K562 (cell line): ENCODE measurements around the gene ZFYVE21. TPM values are rescaled to one million over a fixed set of nuclear protein-coding genes. Genes with fewer than 3 reads are reported as not detected.

Source experiments
- ATAC-seq: fragments of 200-7000 bp; cut with Tn5 transposase; 3 replicates; pipeline ENCODE4 v1.9.1; 2020; ENCODE audit warnings: moderate library complexity
- BruUV-seq: library from RNA; stranded (reverse); fragments of 400-500 nt; replicated peaks from 2 replicates; lab custom pipeline; 2021; lab: Mats Ljungman, UMichigan
- CTCF ChIA-PET: fragments of 300-600 bp; formaldehyde crosslinking; extraction: SDS; loops from one replicate; lab custom pipeline; 2021; ENCODE audit warnings: low intra/inter-chr PET ratio; lab: Yijun Ruan, JAX
- POLR2A ChIA-PET: fragments of 300-600, 350-650 bp; sonication (Branson Sonifier 250); formaldehyde crosslinking; extraction: SDS; loops from one replicate; lab custom pipeline; 2021; ENCODE audit warnings: antibody characterized with exemption, inconsistent platforms; lab: Yijun Ruan, JAX
- DNase-seq, 4 experiments: peaks; one replicate each; pipeline versions ENCODE4 v3.0.0 to v3.0.0-alpha.2; 2011 to 2018; ENCODE audit warnings: low spot score in 3 of 4, mixed read lengths in 3 of 4; ENCODE audit errors: extremely low read depth in 1 of 4
- FAIRE-seq: peaks from 2 replicates; lab custom pipeline; 2011; peaks lifted over from hg19 to GRCh38; lab: Jason Lieb, UNC
- H2AFZ ChIP-seq: 2 replicates; pipeline ENCODE4 v1.6.0; 2011; ENCODE audit warnings: low read depth, low read length, control low read depth, inconsistent platforms
- H3K27ac ChIP-seq: fragments of 200-600 bp; 3 replicates; pipeline ENCODE4 v1.8.0; 2011; ENCODE audit warnings: low read depth, mild to moderate bottlenecking, control low read depth, inconsistent platforms, low read length, moderate library complexity, mixed read lengths; ENCODE audit errors: extremely low read depth
- H3K27me3 ChIP-seq, 2 experiments: fragments of 300-600 bp in 1 of 2; 2 replicates in 1 of 2; 3 replicates in 1 of 2; pipeline versions ENCODE4 v1.6.0 to v1.8.0; 2011; ENCODE audit warnings: inconsistent platforms in 2 of 2, low read length in 2 of 2, mild to moderate bottlenecking in 1 of 2, mixed read lengths in 1 of 2, moderate library complexity in 1 of 2; ENCODE audit not compliant: control insufficient read depth in 2 of 2, insufficient read depth in 2 of 2
- H3K36me3 ChIP-seq: fragments of 300-600 bp; 3 replicates; pipeline ENCODE4 v1.8.0; 2011; ENCODE audit warnings: mild to moderate bottlenecking, low read length, inconsistent platforms; ENCODE audit not compliant: control insufficient read depth, insufficient read depth
- H3K4me1 ChIP-seq, 2 experiments: fragments of 200-600 bp in 1 of 2; replicated peaks in 1 of 2; 2 replicates in 1 of 2; 3 replicates in 1 of 2; pipeline versions ENCODE4 v1.5.1 to v1.8.0; 2011; ENCODE audit warnings: inconsistent platforms in 2 of 2, low read length in 2 of 2, mild to moderate bottlenecking in 1 of 2, mixed read lengths in 1 of 2, moderate library complexity in 1 of 2; ENCODE audit not compliant: control insufficient read depth in 2 of 2, insufficient read depth in 2 of 2
- H3K4me2 ChIP-seq: 2 replicates; pipeline ENCODE4 v1.6.1; 2011; ENCODE audit warnings: low read length, control low read depth, inconsistent platforms, mixed read lengths; ENCODE audit not compliant: insufficient read depth
- H3K4me3 ChIP-seq: fragments of 200-600 bp; sonication (generic), shearing (Covaris generic); 2 replicates; pipeline ENCODE4 v1.5.1; 2016; ENCODE audit warnings: control low read depth, inconsistent platforms
- H3K79me2 ChIP-seq: fragments of 200-600 bp; 3 replicates; pipeline ENCODE4 v1.8.0; 2011; ENCODE audit warnings: low read length, inconsistent platforms; ENCODE audit not compliant: control insufficient read depth, insufficient read depth
- H3K9ac ChIP-seq, 2 experiments: 2 replicates each; pipeline versions ENCODE4 v1.6.0 to v1.6.1; 2011; ENCODE audit warnings: low read depth in 2 of 2, low read length in 2 of 2, control low read depth in 1 of 2, inconsistent platforms in 1 of 2, mild to moderate bottlenecking in 1 of 2, mixed read lengths in 1 of 2; ENCODE audit not compliant: insufficient read depth in 1 of 2
- H3K9me1 ChIP-seq: one replicate; pipeline ENCODE4 v1.6.0; 2011; ENCODE audit warnings: inconsistent platforms, mild to moderate bottlenecking, low read length, moderate library complexity; ENCODE audit not compliant: control insufficient read depth, insufficient read depth
- H3K9me3 ChIP-seq: replicated peaks from 2 replicates; pipeline ENCODE4 v1.5.1; 2011; ENCODE audit warnings: low read depth, low read length, inconsistent platforms; ENCODE audit not compliant: control insufficient read depth, insufficient read depth
- H4K20me1 ChIP-seq: replicated peaks from 2 replicates; pipeline ENCODE4 v1.6.1; 2011; ENCODE audit warnings: low read length, inconsistent platforms, mixed read lengths; ENCODE audit not compliant: control insufficient read depth, insufficient read depth
- CTCF ChIP-seq, 3 experiments: IDR thresholded peaks in 2 of 3; conservative IDR thresholded peaks in 1 of 3; 2 replicates each; pipeline ENCODE4 v1.5.1; 2011 to 2012; ENCODE audit warnings: low read length in 3 of 3, mild to moderate bottlenecking in 3 of 3, control low read depth in 2 of 3, improper control_type of control experiment in 1 of 3, inconsistent platforms in 1 of 3, low read depth in 1 of 3, mixed read lengths in 1 of 3, moderate library complexity in 1 of 3; ENCODE audit not compliant: insufficient read depth in 2 of 3
- E2F3 ChIP-seq: fragments of 250-450 bp; sonication (Bioruptor Pico); IDR thresholded peaks from 2 replicates; pipeline ENCODE4 v1.4.0; 2020; ENCODE audit warnings: mild to moderate bottlenecking
- EWSR1 ChIP-seq: fragments of 450-650 bp; IDR thresholded peaks from 2 replicates; pipeline ENCODE4 v1.6.1; 2018; ENCODE audit warnings: borderline replicate concordance, mild to moderate bottlenecking, low read depth, moderate library complexity; ENCODE audit not compliant: partially characterized antibody
- FIP1L1 ChIP-seq: fragments of 200-400 bp; formaldehyde crosslinking; IDR thresholded peaks from 2 replicates; pipeline ENCODE4 v1.6.1; 2018; ENCODE audit warnings: mild to moderate bottlenecking, low read depth, low read length; ENCODE audit not compliant: poor library complexity, severe bottlenecking
- GATAD2A ChIP-seq: fragments of 450-650 bp; IDR thresholded peaks from 2 replicates; pipeline ENCODE4 v1.6.1; 2017
- KLF6 ChIP-seq: fragments of 250-450 bp; sonication (Bioruptor Pico); IDR thresholded peaks from 2 replicates; pipeline ENCODE4 v1.4.0; 2020; ENCODE audit warnings: mild to moderate bottlenecking, moderate library complexity, borderline replicate concordance
- RAD51 ChIP-seq: fragments of 450-650 bp; IDR thresholded peaks from 2 replicates; pipeline ENCODE4 v1.7.1; 2016; ENCODE audit warnings: low read depth, mild to moderate bottlenecking, borderline replicate concordance
- TAF9B ChIP-seq: fragments of 450-650 bp; IDR thresholded peaks from 2 replicates; pipeline ENCODE4 v1.6.1; 2018; ENCODE audit warnings: mild to moderate bottlenecking; ENCODE audit not compliant: partially characterized antibody
- ZNF134 ChIP-seq: fragments of 250-450 bp; sonication (Bioruptor Pico); conservative IDR thresholded peaks from 2 replicates; pipeline ENCODE4 v1.4.0; 2020
- ZNF143 ChIP-seq: sonication (generic); formaldehyde crosslinking; IDR thresholded peaks from 2 replicates; pipeline ENCODE4 v1.9.0; 2022; ENCODE audit warnings: mild to moderate bottlenecking, missing genetic modification reagents
- ZNF3 ChIP-seq: fragments of 250-450 bp; sonication (Bioruptor Pico); IDR thresholded peaks from 2 replicates; pipeline ENCODE4 v1.5.0; 2021; ENCODE audit warnings: mild to moderate bottlenecking, moderate library complexity
- ZNF785 ChIP-seq: fragments of 250-450 bp; sonication (Bioruptor Pico); IDR thresholded peaks from 2 replicates; pipeline ENCODE4 v1.4.0; 2020; ENCODE audit warnings: mild to moderate bottlenecking
- WGBS: fragments of 100-300 bp; shearing (Covaris generic); methylation state at CpG from one replicate; pipeline ENCODE4 v1.1.6; 2016; ENCODE audit warnings: low coverage, mixed read lengths; ENCODE audit not compliant: insufficient coverage; ENCODE audit errors: missing lambda C conversion rate; 5-methylcytosine and 5-hydroxymethylcytosine counted together
- in situ Hi-C: fragments of 300-500 bp; cut with MboI; formaldehyde crosslinking; loops from 4 replicates; pipeline ENCODE4 v1.15.0; 2018; ENCODE audit warnings: inconsistent platforms, mixed read lengths
- intact Hi-C: fragments of 100-400 bp; cut with micrococcal nuclease; formaldehyde crosslinking; loops from 2 replicates; pipeline ENCODE4 v1.14.2; 2022
- polyA plus RNA-seq, 8 experiments: library from polyadenylated mRNA; depleted of rRNA in 4 of 8; stranded (reverse) in 5 of 8; unstranded in 3 of 8; fragments of >200 nt; fragmentation: Nextera tagmentation in 2 of 8; fragmentation: Illumina TruSeq in 1 of 8; extraction: Ambion mirVana in 2 of 8; extraction: Trizol in 1 of 8; gene quantifications; 2 replicates each; pipeline versions ENCODE4 v1.2.1 to v1.2.3, GENCODE V29; 2011 to 2014; ENCODE audit warnings: inconsistent platforms in 1 of 8, missing spikeins in 1 of 8
- total RNA-seq, 7 experiments: library from RNA; depleted of rRNA in 6 of 7; stranded (reverse); fragments of >200 nt in 6 of 7; fragmentation: Illumina TruSeq in 2 of 7; extraction: Trizol in 2 of 7; gene quantifications; 2 replicates each; pipeline versions ENCODE4 v1.2.1 to v1.2.3, GENCODE V29; 2011 to 2021; ENCODE audit warnings: low replicate concordance in 1 of 7
- TF ChIP-seq, protein P1 (sequence below): fragments of 450-650 bp; IDR thresholded peaks from 2 replicates; pipeline ENCODE4 v1.6.1; 2016; ENCODE audit warnings: missing biosample characterization, missing genetic modification characterization
- TF ChIP-seq, protein P2 (sequence below), 2 experiments: fragments of 450-650 bp in 1 of 2; sonication (generic) in 1 of 2; formaldehyde crosslinking in 1 of 2; IDR thresholded peaks in 1 of 2; conservative IDR thresholded peaks in 1 of 2; 2 replicates each; pipeline versions ENCODE4 v1.6.1 to v1.8.1; 2016 to 2023; ENCODE audit warnings: mild to moderate bottlenecking in 2 of 2, moderate library complexity in 2 of 2, inconsistent platforms in 1 of 2, missing genetic modification reagents in 1 of 2

ZFYVE21 gene
- total and polyA plus RNA-seq, 9 of the 15 experiments (the other 6 are each of a cell fraction or from before 2014, with no cell fraction given) = 0.90 to 23.1 (median 15.6) TPM

DNA sequence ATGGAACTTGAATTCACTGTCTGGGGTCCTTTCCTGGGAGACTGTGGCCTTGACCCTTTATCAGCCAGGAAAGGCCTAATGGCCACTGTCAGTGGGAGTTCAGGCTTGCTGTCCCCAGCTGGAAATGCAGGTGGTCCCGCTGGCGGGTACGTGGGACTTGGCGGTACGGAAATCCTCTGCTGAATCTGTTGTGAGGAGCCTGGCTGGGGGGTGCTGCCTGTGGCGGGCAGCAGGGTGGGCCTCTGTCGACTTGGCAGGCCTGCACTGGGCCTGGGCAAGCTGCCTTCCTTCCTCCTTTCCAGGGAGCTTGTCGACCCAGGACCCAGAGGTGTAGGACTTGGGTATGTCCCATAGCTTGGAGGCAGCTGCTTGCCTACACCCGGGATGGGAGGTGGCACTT lies 26.3 kb downstream of the ZFYVE21 start:
- BruUV-seq = no TSS peak
- no peaks in the 10 kb centered on the region for H3K79me2 ChIP-seq
- H3K9me3 ChIP-seq = no peaks in the 10 kb centered on the region
- H3K9me1 ChIP-seq = no peaks in the 10 kb centered on the region
- H3K4me2 ChIP-seq = no peak overlapping the region
- 33% methylated on average over 2 of the region's 9 CpGs for WGBS
- CTCF ChIA-PET = interaction anchor here (0.6 kb wide), 1 partner anchor 129 kb away, joined by 3 read pairs; no protein-coding TSS in a partner anchor
- H3K36me3 ChIP-seq = no peaks in the 10 kb centered on the region
- no peak for FAIRE-seq
- TF ChIP-seq, protein P1, sequence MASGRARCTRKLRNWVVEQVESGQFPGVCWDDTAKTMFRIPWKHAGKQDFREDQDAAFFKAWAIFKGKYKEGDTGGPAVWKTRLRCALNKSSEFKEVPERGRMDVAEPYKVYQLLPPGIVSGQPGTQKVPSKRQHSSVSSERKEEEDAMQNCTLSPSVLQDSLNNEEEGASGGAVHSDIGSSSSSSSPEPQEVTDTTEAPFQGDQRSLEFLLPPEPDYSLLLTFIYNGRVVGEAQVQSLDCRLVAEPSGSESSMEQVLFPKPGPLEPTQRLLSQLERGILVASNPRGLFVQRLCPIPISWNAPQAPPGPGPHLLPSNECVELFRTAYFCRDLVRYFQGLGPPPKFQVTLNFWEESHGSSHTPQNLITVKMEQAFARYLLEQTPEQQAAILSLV (tag) = no peak
- no peak for TF ChIP-seq ZNF3 (CRISPR knock-in tag)
- TF ChIP-seq EWSR1 = no peak
- TF ChIP-seq ZNF134 (CRISPR knock-in tag) = no peak
- no peak for TF ChIP-seq GATAD2A
- no peak for TF ChIP-seq RAD51
- TF ChIP-seq, protein P2, sequence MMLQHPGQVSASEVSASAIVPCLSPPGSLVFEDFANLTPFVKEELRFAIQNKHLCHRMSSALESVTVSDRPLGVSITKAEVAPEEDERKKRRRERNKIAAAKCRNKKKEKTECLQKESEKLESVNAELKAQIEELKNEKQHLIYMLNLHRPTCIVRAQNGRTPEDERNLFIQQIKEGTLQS (IDR thresholded peaks at IDR 0.05) = no peak
- TF ChIP-seq, protein P2 (CRISPR knock-in tag; conservative IDR thresholded peaks at IDR 0.05) = no peak
- no peak for TF ChIP-seq ZNF143 (CRISPR knock-in tag)
- no peak for TF ChIP-seq FIP1L1
- TF ChIP-seq TAF9B = no peak
- no peak for TF ChIP-seq CTCF (IDR thresholded peaks at IDR 0.05 in 2 of 3, conservative IDR thresholded peaks at IDR 0.05 in 1 of 3; ENCODE audit: insufficient read depth in 2 of 3, low read depth in 1 of 3, low read length in 3 of 3)
- no peak for TF ChIP-seq E2F3 (CRISPR knock-in tag)
- TF ChIP-seq KLF6 = no peak
- no peak for TF ChIP-seq ZNF785 (CRISPR knock-in tag)
- intact Hi-C loops = no loop called here
- in situ Hi-C loops = no loop called here
- peaks cover 0 to 19% of the 10 kb centered on the region in 2 experiments; a peak in 2 of 5 replicates for H3K27me3 ChIP-seq
- H3K4me3 ChIP-seq = no peak overlapping the region
- no peak overlapping the region for H2AFZ ChIP-seq
- POLR2A ChIA-PET = interaction anchor here (0.6 kb wide), 1 partner anchor 99 kb away, joined by 3 read pairs; no protein-coding TSS in a partner anchor
- H3K27ac ChIP-seq = no peak overlapping the region
- no peaks in the 10 kb centered on the region for H4K20me1 ChIP-seq
- no peak for DNase-seq
- ATAC-seq = no peak
- peaks cover 0 to 10% of the 10 kb centered on the region in 2 experiments; a peak in 3 of 5 replicates for H3K4me1 ChIP-seq
- H3K9ac ChIP-seq = no peak overlapping the region
